ES-I3 (cell line): Measurements from ENCODE around the gene CLDN24.

Experiments
- H3K36me3 ChIP-seq: 2 replicates; pipeline ENCODE4 v1.6.1; 2013; ENCODE audit warnings: mild to moderate bottlenecking, low read length, control low read depth, moderate library complexity; ENCODE audit not compliant: insufficient read depth
- H3K4me1 ChIP-seq: 2 replicates; pipeline ENCODE4 v1.6.1; 2013; ENCODE audit warnings: mild to moderate bottlenecking, control low read depth, low read length; ENCODE audit not compliant: insufficient read depth
- H3K9ac ChIP-seq: 2 replicates; pipeline ENCODE4 v1.6.1; 2013; ENCODE audit warnings: low read depth, mild to moderate bottlenecking, low read length, moderate library complexity
- H3K9me3 ChIP-seq: 2 replicates; pipeline ENCODE4 v1.6.1; 2013; ENCODE audit warnings: mild to moderate bottlenecking, low read length, moderate library complexity; ENCODE audit not compliant: control insufficient read depth, insufficient read depth

CLDN24 gene

GRCh38 chr4:183322326-183322725 lies at the start of gene CLDN24:
Gene CLDN24, minus strand, starts transcription at chr4:183322426. Its CDS starts 0 bp downstream, at chr4:183322426.
- Histone ChIP-seq H3K9me3 (no peaks in the 10 kb centered on the region; the same call in 1 of the 2 replicates), H3K4me1 (no peaks in the 10 kb centered on the region), H3K36me3 (no peaks in the 10 kb centered on the region), H3K9ac (no peak within 1 kb of the TSS)

GRCh38 chr4:183370786-183371185 lies 48.6 kb upstream of the CLDN24 start:
- Histone ChIP-seq H3K36me3 (no peaks in the 10 kb centered on the region), H3K9ac (no peak overlapping the region), H3K4me1 (no peaks in the 10 kb centered on the region), H3K9me3 (peaks cover 4% of the 10 kb centered on the region)

- Histone ChIP-seq H3K4me1 (no peaks in the 10 kb centered on the region; the same call in 1 of the 2 replicates), H3K36me3 (no peaks in the 10 kb centered on the region), H3K9me3 (peaks cover 4% of the 10 kb centered on the region), H3K9ac (no peak overlapping the region)
These were observed 46.8 kb upstream of the CLDN24 start for GRCh38 chr4:183369073-183369472.

GRCh38 chr4:183366206-183366835 lies 44.1 kb upstream of the CLDN24 start:
- H3K9ac ChIP-seq, result no peak overlapping the region

DNA sequence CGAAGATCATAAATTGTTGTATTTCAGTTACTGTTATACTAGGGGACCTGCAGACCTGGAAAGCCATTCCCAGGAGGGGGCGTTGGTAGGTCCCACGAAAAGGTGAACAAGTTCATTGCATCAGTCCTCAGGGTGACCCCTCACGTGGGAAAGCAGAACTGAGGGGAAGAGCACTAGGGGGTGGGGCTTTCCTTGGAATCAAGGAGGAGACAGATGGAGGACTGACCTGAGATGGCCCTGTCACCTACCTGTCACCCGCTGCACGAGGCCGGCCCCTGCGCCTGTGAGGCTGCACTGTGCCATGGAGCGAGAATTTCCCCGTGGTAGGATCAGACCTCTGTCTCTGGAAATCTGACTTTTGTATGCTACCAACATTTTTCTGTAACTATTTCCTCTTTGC lies 41.8 kb upstream of the CLDN24 start:
- Histone ChIP-seq H3K36me3 (no peaks in the 10 kb centered on the region), H3K4me1 (no peaks in the 10 kb centered on the region; the same call in 1 of the 2 replicates), H3K9ac (no peak overlapping the region), H3K9me3 (no peaks in the 10 kb centered on the region)

More at GRCh38 chr4:183366206-183366835, 44.1 kb upstream of the CLDN24 start:
- no peaks in the 10 kb centered on the region for H3K36me3 ChIP-seq
- no peaks in the 10 kb centered on the region; the same call in 1 of the 2 replicates for H3K4me1 ChIP-seq
- H3K9me3 ChIP-seq, result no peaks in the 10 kb centered on the region

GRCh38 chr4:183362916-183363542 lies 40.8 kb upstream of the CLDN24 start:
- Histone ChIP-seq H3K9me3 (no peaks in the 10 kb centered on the region), H3K4me1 (no peaks in the 10 kb centered on the region; the same call in 1 of the 2 replicates), H3K36me3 (no peaks in the 10 kb centered on the region), H3K9ac (no peak overlapping the region)

- Histone ChIP-seq H3K36me3 (no peaks in the 10 kb centered on the region), H3K9ac (no peak overlapping the region), H3K4me1 (no peaks in the 10 kb centered on the region; the same call in 1 of the 2 replicates), H3K9me3 (no peaks in the 10 kb centered on the region)
These were observed 39.8 kb upstream of the CLDN24 start for GRCh38 chr4:183362036-183362435.

- H3K9me3 ChIP-seq, result no peaks in the 10 kb centered on the region
- H3K9ac ChIP-seq, result no peak overlapping the region
- no peaks in the 10 kb centered on the region; the same call in 1 of the 2 replicates for H3K4me1 ChIP-seq
- H3K36me3 ChIP-seq, result no peaks in the 10 kb centered on the region
These were observed 38.1 kb upstream of the CLDN24 start for GRCh38 chr4:183360161-183360919.

GRCh38 chr4:183358215-183358755 lies 36.1 kb upstream of the CLDN24 start:
- H3K9ac ChIP-seq, result no peak overlapping the region
- H3K4me1 ChIP-seq, result no peaks in the 10 kb centered on the region
- H3K36me3 ChIP-seq, result no peaks in the 10 kb centered on the region
- H3K9me3 ChIP-seq, result no peaks in the 10 kb centered on the region

- Histone ChIP-seq H3K4me1 (no peaks in the 10 kb centered on the region), H3K9me3 (no peaks in the 10 kb centered on the region), H3K36me3 (no peaks in the 10 kb centered on the region), H3K9ac (no peak overlapping the region)
These were observed 34.9 kb upstream of the CLDN24 start for GRCh38 chr4:183356931-183357675.

- H3K36me3 ChIP-seq, result no peaks in the 10 kb centered on the region
- H3K9me3 ChIP-seq, result no peaks in the 10 kb centered on the region
- no peaks in the 10 kb centered on the region for H3K4me1 ChIP-seq
- no peak overlapping the region for H3K9ac ChIP-seq
These were observed 34.1 kb upstream of the CLDN24 start for GRCh38 chr4:183356173-183356830.

- Histone ChIP-seq H3K9ac (no peak overlapping the region), H3K9me3 (no peaks in the 10 kb centered on the region), H3K36me3 (no peaks in the 10 kb centered on the region), H3K4me1 (no peaks in the 10 kb centered on the region)
These were observed 33.2 kb upstream of the CLDN24 start for GRCh38 chr4:183355405-183355804.

GRCh38 chr4:183354219-183354618 lies 32.0 kb upstream of the CLDN24 start:
- H3K36me3 ChIP-seq, result no peaks in the 10 kb centered on the region
- no peak overlapping the region for H3K9ac ChIP-seq
- no peaks in the 10 kb centered on the region for H3K4me1 ChIP-seq
- no peaks in the 10 kb centered on the region for H3K9me3 ChIP-seq
